GM21825 (cell line): Measurements from ENCODE around the gene ZFPM1.

Source experiments
- ATAC-seq: cut with Tn5 transposase; IDR thresholded peaks from one replicate; pipeline ENCODE4 v1.9.1; 2021; ENCODE audit warnings: mild to moderate bottlenecking, moderate library complexity; ENCODE audit not compliant: unreplicated experiment

Gene ZFPM1

DNA sequence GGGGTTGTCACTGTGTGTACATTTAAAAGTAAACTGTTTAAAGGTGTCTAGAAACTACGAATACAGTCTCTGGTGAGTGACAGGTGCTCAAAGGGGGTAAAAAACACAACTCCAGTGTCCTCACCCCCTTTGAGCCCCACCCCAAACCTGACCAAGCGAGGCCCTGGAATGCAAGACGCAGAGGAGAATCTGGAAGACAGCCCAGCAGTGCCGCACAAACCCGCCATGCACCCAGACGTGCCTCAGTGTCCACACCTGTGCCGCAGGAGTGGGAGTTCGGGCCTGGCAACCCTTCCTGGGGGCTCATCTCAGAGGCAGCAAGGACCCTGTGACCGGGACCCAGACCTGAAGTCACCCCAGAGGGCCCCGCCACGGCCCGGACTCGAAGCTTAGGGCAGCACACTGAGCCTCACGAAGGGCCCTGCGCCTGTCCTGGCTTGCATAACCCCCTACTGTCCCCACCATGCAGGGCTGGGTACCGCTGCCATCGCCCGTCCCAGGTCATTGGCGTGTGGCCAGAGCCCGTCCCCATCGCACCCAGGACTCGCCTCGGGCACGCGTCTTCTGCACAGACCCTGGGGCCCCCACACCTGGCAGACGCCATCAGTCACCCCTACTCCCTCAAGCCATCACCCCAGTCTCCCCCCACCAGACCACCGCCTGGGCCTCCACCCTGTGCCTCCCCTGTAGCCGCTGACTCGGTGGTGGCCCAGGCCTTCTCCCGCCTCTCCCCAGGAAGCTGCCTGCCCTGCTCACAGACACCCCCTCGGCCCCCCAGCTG lies 84.1 kb downstream of the ZFPM1 start:
- no peak for ATAC-seq

DNA sequence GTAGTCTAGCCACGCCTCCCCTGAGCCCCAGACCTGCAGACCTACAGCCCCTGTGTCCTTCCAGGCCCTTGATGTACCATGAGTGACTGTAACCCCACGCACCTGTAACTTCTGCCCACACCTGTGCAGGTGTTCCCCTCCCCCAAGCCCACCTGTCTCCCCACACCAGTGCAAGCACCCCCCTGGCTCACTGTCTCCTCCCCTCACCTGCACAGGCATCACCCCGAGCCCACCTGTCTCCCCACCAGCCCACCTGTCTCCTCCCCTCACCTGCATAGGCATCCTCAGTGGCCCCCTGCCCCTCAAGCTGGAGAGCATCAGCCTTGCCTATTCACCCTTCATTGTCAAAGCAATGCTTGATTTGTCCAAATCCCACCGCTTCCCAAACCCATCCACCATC lies 84.8 kb downstream of the ZFPM1 start:
- no peak for ATAC-seq

DNA sequence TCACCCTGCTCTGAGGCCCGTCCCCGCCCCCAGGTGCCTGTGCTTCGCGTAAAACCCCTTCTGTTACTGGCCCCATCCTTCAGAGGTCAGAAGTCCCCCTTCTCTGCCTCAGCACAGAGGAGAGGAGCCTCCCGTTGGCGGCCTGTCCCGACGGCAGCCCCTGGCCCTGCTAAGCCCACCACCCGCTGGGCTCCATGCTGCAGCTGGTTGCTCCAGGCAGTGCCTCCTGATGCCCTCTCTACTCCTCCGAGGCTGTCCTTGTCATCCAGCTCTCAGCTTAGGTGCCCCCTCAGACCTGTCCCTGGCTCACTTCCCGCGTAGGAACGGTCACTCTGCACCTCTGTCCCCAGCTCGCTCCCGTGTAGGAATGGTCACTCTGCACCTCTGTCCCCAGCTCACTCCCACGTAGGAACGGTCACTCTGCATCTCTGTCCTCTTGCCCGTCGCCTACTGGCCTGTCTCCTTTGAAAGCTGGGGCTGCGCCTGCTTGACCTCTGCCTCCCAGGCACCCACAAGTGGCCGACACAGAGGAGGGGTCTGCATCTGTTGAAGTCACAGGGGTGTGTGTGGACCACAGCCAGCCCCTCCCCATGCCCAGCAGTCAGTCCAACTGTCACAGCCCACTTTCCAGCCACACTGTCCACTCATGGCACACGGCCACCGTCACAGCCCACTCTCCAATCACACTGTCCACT lies 85.4 kb downstream of the ZFPM1 start:
- ATAC-seq: no peak

DNA sequence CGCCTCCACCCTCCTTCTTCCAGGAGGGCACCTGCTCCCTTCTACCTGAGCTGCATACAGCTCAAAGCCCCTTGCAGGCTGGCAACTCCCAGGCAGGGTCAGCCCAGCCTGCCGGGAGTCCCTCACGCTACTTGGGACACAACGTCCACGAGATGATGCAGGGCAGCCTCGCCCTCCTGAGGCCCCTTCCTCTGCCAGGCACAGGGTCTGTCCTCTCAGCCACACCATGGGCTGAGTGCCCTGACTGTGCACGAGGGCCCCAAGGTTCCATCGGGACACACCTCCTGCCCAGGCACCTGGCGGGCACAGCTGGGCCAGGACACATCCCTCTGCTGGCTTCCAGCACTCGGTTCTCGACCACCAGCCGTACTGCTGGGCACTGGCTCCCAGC lies 86.2 kb downstream of the ZFPM1 start:
- no peak for ATAC-seq

DNA sequence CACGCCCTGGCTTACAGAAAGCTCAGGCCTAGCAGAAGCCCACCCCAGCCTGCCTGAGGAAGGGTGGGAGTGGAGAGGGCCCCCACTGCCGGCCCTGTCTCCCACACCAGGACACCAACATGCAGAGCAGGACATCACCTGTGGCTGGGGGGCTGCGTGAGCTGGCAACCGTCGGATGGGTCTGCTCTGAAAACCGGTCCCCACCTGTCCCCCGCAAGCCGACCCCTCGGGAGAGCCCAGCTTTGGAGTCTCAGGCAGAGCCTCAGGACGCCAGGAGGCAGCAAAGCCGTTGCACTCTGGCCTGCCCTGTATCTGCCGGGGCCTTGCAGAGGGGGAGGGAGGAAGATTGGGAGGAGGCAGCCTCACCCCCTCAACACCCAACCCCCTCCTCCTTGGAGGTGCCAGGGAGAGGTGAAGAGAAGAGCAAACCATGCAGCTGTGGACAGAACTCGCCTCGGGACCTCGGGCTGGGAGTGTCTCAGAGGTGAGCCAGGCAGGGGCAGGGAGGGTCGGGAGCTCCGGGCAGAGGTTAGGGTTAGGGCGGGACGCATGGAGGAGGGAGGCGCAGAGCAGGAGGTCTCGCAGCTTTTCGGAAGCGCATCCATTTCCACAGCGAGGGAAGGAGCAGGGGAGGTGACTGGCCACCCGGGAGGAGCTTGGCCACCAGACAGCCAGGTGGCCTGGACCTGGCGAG lies 86.7 kb downstream of the ZFPM1 start:
- ATAC-seq: no peak

DNA sequence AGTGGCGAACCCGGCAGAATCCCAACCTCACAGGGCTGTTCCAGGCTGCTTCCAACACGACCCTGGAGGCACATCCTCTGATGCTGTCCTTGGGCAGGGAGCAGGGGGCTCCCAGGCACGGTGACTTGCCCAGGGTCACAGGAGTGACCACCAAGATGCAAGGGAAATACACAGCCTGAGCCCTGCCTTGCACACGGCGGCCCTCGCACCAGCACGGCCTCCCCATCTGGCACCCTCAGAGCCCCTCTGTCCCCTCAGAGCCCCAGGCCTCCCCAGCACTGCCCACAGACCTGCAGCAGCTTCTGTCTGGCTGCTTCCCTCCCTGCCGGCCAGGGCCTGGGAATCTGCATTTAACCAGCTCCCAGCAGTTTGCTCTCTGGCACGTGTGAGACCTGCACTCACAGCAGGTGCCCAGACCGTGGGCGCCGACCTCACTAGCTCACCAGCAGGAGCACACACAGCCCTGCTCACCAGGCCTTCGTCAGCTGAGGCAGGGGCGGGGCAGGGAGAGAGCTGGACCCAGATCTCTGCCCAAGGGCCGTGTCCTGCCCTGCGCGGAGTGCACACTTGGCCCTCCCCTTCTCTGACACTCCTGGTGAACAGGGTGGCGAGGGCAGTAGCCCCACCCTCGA lies 87.4 kb downstream of the ZFPM1 start:
- ATAC-seq: no peak

DNA sequence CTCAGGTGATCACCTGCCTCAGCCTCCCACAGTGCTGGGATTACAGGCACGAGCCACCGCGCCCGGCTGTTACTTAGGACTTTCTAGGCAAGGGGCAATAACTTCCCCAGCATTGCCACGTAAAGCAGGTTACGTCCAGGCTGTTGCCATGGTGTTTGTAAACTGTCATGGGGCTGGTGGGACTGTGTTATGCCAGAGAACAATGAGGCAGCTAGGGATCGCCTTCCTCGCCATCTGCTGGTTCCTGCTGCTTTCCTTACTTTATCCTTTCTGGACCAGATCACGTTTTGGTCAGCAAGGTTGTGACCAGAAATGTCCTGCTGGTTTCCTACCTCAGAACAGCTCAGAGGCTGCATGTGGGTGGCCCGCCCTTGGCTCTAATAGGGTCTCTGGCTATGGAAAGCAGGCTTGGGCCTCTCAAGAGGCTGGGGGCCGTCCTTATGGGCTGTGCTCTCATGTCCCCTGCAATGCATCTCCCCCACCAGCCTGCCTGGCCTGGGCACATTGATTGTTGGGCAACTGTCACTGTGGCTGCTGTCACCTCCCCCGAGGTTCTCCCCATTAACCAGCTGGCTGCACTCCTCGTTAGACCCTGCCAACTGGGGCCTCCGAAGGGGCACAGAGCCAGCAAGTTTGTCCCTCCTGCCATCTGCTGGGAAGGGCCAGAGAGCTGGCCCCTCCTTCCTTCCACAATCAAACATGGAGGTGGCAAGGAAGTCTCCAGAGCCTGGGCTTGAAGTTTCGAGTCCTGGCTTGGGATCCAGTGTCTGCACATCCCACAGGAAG lies 88.9 kb downstream of the ZFPM1 start:
- no peak for ATAC-seq

DNA sequence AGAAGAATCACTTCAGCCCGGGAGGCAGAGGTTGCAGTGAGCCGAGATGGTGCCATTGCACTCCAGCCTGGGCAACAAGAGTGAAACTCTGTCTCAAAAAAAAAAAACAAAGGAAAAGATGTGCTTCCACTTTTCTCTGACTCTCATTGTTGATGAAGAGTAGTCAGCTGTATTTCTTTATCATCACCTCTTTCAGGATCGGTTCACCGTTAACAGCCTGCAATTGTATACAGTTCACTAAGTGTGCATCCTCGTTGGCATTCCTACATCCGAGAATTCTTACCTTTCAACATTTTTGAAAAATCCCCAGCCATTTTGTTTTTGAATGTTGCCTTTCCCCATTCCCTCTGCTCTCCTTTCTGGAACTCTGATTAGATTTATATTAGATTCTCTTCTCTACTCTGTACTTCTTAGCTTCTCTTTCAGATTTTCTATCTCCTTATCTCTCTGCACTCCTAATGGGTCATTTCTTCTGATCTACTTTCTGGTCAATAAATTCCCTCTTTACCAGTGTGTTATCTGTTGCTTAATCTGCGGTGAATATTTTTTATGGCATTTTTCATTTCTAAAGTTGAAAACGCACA lies 90.2 kb downstream of the ZFPM1 start:
- ATAC-seq: no peak

DNA sequence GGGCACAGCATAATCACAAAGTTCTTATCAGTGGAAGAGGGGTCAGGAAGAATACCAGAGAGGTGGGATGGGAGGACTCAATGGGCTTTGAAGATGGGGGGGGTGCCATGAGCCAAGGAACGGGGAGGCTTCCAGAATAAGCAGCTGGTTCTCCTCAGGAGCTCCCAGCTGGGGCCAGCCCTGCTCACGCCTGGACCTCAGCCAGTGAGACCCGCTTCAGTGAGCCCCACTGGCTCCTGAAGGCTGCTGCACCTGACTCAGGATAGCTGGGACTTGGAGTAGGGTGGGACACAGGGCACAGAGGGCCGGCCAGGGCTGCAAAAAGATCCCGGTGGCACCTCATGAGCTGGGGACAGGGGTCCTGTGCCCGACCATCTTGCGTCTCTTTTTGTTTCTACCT lies 92.7 kb downstream of the ZFPM1 start:
- no peak for ATAC-seq

DNA sequence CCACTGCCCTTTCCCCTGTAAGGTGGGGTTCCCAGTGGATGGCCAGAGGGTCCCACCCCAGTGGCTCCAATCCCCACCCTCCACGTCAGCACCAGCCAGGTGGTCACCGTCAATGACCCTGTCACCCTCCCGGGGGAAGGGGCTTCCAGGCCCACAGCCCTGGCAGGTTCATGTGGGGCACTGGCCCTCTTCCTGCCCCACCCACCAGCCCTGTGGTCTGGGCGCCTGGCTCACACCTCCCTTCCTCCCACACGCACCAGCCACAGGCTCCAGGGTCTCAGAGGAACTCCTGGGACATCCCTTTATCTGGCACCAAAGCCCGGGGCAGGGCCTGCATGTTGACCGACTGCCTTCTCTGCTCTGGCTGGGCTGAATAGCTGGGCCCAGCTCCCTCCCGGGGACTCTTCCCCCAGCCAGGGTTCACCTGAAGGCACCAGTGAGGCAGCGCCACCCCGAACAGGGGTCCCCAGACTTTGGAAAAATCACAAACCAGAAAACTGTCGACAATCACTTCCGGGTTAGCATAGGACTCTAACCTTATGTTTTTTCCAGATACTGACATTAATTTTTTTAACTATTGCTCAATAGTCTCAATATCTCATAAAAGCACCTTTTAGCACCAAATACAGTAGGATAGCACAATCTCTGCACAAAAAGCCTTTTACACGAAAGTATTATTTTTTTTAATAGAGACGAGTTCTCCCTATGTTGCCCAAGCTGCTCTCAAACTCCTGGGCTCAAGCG lies 95.2 kb downstream of the ZFPM1 start:
- no peak for ATAC-seq

DNA sequence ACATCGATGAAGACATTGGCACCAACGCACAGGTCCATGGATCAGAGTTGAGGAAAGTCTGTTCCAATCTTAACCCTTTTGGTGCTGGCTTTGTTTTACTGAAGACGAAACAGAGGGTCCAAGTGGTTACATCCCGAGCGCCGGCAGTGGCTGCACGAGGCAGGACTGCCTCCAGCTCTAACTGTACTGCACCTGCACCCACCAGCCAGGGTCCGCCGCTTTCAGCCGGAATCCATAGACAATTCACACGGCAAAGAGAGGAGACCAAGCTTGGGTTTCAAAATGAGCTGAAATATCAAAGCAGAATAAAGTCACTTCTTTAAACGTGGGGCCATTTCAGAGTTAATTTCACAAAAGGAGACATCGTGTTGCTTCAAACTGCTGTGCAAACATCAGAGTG lies 95.9 kb downstream of the ZFPM1 start:
- no peak for ATAC-seq

DNA sequence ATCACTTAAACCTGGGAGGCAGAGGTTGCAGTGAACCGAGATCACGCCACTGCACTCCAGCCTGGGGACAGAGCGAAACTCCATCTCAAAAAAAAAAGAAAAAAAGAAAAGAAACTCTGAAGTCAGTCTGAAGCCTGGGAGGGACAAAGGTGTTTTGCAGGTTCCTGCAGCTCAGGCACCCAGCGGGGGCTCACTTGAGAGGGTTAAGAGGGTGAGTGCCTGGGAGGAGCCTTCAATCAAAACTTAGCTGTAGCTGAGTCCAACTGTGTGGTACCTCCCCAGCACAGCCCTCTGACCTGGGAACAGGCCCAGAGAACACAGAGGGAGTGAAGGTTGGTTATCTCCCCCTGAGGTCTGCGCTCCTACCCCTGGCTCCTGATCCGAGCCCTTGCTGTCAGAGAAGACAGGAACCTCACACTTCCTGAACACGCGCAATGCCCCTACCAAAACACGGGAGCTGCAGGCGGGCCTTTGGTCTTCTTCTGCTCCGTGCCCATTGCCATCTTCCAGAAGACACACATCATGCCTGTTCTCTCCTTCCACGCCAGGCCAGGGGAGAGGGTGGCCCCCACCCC lies 96.7 kb downstream of the ZFPM1 start:
- no peak for ATAC-seq

DNA sequence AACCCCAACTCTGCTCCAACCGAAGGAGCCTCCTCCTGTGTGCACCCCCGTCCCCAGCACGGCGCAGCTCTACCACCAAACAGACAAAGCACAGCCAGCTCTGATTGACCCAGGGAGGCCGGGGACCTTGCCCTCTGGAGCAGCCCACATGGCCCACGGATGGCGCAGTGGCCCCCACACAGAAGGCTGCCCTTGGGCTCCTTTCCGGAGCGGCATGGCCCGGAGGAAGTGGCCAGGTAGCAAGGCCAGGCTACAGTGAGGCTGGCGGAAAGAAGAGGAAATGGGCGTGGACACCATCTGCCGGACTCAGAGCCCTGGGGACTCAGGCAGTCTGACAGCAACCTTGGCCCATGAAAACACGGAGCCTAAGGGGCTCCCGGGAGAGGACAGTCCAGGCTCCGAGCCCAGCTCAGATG lies 97.2 kb downstream of the ZFPM1 start:
- no peak for ATAC-seq

DNA sequence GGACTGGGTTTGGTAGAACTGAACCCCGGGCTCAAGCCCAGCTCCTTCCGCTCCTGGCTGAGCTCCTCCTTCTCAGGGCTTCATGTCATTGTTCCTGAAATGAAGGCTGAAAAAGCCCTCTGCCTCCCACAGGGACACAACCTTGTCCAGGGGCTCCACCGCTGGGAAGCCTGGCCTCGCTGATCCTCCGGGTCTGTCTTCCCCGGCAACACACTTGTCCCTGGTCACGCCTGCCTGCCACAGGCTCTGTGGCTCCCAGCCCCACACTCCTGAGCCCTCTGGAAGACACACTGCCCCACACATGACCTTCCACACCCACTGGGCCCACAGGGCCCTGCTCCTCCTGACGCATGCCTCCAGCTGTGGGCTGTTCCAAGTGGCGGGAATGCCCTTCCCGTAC lies 99.1 kb downstream of the ZFPM1 start:
- no peak for ATAC-seq

DNA sequence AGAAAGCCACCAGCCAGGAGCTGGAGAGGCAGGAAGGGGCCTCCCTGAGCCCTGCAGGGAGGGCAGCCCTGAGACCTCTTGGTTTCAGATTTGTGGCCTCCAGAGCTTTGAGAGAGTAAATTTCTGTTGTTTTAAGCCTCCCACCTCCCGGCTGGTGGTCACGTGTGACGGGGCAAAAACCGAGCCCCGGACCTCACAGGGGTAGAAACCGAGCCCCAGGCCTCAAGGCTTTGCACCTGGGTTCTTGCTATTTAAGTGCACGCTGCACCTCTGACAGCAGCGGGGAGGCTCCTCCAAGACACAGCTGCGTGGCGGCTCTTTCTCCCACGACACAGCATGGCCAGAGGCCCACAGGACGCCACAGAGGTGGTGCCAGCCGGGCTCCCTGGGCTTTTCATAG lies 99.7 kb downstream of the ZFPM1 start:
- no peak for ATAC-seq

DNA sequence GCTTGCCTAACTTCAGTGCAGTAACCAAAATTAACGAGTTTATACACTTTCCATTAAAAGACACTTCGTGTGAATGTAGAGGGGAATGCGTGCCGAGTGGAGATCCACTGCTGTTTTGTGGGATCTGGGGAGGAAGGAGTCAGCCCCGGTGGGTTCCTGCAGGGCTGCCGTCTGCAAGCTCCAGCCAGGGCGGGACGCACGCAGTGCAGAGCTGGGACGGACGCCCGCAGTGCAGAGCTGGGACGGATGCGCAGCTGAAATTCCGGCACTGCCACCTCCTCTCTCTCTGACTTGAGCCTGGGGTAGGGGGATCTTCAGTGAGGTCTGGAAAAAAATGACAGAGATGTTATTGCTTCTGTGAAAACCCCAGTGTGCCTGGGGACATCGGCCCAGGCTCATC lies 100.7 kb downstream of the ZFPM1 start:
- no peak for ATAC-seq

DNA sequence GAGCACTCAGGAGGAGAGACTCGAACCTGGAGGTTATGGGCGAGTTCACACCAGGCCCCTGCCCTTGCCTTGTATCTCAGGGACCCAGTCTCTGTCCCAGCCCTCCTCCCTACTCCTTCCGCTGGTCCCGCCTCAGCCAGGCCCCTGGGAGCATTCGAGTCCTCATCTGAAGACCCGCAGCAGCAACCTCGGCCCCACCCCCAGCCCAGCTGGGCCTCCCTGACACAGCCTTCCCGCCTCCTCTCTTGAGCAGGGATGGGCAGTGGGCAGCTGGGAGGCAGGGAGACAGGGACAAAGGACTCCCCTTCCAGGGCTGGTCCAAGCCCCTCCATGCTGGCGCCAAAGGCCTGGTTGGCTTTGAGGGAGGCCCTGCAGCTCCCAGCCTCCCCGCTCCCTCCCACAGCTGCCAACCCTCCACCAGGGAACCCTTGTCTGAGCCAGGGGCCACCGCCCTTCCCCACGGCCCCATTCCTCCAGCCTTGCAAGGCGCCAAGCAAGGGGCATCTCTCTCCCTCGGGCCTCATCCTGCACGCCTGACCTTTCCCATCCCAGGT lies 101.7 kb downstream of the ZFPM1 start:
- ATAC-seq: no peak

DNA sequence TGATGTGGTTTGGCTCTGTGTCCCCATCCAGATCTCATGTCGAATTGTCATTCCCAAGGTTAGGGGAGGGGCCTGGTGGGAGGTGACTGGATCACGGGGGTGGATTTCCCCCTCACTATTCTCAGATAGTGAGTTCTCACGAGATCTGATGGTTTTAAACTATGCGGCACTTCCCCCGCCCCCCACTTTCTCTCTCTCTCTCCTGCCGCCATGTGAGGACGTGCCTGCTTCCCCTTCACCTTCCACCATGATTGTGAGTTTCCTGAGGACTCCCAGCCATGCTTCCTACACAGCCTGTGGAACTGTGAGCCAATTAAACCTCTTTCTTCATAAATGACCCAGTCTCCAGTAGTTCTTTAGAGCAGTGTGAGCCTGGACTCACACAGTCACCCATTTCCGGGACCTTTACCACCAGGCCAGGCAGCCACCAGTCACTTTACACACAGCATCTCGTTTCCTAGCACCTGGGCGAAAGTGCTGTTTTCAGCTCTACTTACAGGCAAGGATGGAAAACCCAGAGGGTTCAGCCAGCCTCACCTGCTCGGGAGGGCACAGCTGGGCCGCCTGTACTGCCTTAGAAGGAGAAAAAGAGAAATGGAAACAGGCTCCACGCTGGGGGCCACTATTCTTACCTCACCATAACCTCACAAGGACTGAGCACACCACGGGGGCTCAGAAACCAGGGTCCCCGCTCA lies 103.4 kb downstream of the ZFPM1 start:
- ATAC-seq: no peak
